ENCODE measurements around the gene TIMP4. TPM values are rescaled to one million over a fixed set of nuclear protein-coding genes. Genes with fewer than 3 reads are reported as not detected.

The TIMP4 gene
- total and polyA plus RNA-seq, 11 donors = 3.0 to 57.9 (median 18.6) TPM

DNA sequence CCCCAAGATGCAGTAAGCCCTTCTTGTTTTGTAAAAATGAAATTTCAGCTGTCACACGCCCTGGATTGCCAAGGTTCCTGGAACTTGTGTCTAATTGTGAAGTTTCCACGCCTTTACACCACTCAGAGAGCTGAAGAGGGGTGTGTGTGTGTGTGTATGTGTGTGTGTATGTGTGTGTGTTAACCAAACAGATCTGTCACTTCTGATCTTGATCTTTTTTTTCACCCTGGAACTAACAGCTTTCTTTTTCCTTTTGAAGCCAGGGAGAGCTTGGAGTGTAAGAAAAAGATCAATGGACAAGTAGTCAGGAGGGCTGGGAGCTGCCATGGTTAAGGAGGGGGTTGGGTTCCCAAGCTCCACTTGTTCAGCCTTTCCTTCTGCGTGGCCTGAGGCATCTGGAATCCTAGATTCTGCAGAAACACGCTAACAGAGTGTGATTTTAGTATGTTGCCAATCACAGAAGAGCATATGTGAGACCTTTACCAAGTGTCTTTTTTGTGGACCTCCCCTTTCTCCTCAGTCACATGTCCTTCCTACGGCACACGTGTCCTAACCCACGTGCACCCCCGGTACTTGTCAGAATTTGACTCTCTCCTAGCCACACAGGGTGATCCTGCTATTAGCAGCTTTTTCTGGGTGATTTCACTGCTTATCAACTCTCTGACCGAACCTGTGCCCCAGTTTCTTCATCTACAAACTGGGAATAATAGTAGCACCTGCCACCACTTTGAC, 11.5 kb downstream of the TIMP4 start:
- H3K27ac ChIP-seq = peak overlapping the region in 11 of 12 donors; percentile 52 to 81 (median 65)
- intact Hi-C loops (cut with DNase I) = loop anchor here in 1 of 10 donors (10.0 kb wide), 1 partner anchor 138 kb away; the partner anchor contains the start of gene PPARG
- H3K4me1 ChIP-seq = peaks cover 3 to 58% (median 36%) of the 10 kb centered on the region in 12 donors
- ATAC-seq (no peak), DNase-seq (no peak)
- WGBS, 4 donors = 81 to 88% (median 84%) methylated on average over 9 of the region's 9 CpGs
- H3K36me3 ChIP-seq = peaks cover 0 to 2% (median 0%) of the 10 kb centered on the region in 9 donors
- TF ChIP-seq POLR2A (IDR thresholded peaks at IDR 0.05) = no peak
- TF ChIP-seq, protein P1, sequence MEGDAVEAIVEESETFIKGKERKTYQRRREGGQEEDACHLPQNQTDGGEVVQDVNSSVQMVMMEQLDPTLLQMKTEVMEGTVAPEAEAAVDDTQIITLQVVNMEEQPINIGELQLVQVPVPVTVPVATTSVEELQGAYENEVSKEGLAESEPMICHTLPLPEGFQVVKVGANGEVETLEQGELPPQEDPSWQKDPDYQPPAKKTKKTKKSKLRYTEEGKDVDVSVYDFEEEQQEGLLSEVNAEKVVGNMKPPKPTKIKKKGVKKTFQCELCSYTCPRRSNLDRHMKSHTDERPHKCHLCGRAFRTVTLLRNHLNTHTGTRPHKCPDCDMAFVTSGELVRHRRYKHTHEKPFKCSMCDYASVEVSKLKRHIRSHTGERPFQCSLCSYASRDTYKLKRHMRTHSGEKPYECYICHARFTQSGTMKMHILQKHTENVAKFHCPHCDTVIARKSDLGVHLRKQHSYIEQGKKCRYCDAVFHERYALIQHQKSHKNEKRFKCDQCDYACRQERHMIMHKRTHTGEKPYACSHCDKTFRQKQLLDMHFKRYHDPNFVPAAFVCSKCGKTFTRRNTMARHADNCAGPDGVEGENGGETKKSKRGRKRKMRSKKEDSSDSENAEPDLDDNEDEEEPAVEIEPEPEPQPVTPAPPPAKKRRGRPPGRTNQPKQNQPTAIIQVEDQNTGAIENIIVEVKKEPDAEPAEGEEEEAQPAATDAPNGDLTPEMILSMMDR (IDR thresholded peaks at IDR 0.05) = no peak
- H3K9me3 ChIP-seq = no peaks in the 10 kb centered on the region
- H3K27me3 ChIP-seq = no peaks in the 10 kb centered on the region
- no peak overlapping the region for H3K4me3 ChIP-seq

DNA sequence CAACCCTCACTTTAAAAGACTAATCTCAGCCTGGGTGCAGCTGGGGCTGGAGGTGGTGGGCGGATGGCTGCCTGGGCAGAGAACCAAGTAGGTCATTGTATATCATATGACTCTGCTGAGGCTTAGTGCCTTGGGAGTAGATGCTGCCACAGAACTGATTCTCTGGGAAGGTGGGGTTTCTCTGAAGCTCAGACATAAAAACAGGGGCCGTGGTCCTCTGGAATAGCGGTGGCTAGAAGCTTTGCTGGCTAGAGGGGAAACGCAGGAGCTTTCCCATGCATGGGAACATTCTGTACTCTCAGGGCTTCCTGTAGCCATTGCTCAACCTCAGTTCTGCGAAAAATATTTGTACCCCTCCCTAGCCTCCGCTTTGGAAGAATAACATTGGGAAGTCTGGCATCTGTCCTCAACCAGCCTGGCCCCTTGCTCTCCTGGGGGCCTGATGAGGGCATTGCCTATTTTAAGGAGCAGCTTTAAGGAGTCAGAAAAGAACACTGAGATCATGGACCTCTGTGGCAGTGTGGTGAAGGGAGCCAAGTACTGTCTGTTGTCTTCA, 14.7 kb downstream of the TIMP4 start:
- Histone ChIP-seq H3K9me3 (no peaks in the 10 kb centered on the region), H3K27me3 (no peaks in the 10 kb centered on the region), H3K4me3 (no peak overlapping the region), H3K4me1 (peaks cover 3 to 77% (median 41%) of the 10 kb centered on the region in 12 donors), H3K36me3 (no peaks in the 10 kb centered on the region), H3K27ac (peak overlapping the region; percentile 61 to 94 (median 86))
- TF ChIP-seq, protein P1 (IDR thresholded peaks at IDR 0.05) = no peak
- TF ChIP-seq POLR2A (IDR thresholded peaks at IDR 0.05) = peak in 1 of 2 donors; percentile 15
- peak; percentile 58 to 89 (median 69) for DNase-seq
- intact Hi-C loops (cut with DNase I) = loop anchor here in 1 of 10 donors (10.0 kb wide), 1 partner anchor 141 kb away; the partner anchor contains the start of gene PPARG
- 8 to 40% (median 22%) methylated on average over 5 to 6 of the region's 6 CpGs for WGBS, 4 donors
- peak; percentile 81 to 91 (median 88) for ATAC-seq

DNA sequence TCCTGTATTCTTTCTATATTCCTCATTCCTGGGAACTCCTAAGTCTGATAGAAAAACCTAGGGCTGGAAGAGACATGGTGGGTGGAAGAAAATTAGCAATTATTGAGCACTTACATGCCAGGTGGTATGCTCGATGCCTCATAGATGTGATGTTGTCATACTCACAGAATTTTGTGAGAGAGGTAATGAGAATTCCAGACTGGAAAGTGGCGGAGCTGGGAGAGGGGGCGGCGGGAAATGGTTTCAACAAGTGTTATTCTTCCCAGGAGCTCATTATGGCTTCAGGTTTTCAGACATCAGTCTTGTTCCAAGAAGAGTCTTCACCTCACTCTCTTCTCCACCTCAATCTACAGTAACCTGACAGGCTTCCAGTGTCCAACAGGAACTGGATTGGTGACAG, 16.2 kb downstream of the TIMP4 start:
- ATAC-seq = no peak
- Histone ChIP-seq H3K27me3 (no peaks in the 10 kb centered on the region), H3K9me3 (no peaks in the 10 kb centered on the region), H3K36me3 (no peaks in the 10 kb centered on the region), H3K4me1 (peaks cover 5 to 74% (median 43%) of the 10 kb centered on the region in 12 donors), H3K4me3 (no peak overlapping the region), H3K27ac (peak overlapping the region in 10 of 12 donors; percentile 24 to 91 (median 86))
- intact Hi-C loops (cut with DNase I) = loop anchor here in 1 of 10 donors (10.0 kb wide), 1 partner anchor 142 kb away; the partner anchor contains the start of gene PPARG
- DNase-seq = no peak
- 63 to 77% (median 66%) methylated on average over 4 of the region's 4 CpGs for WGBS, 4 donors
- TF ChIP-seq, protein P1 (IDR thresholded peaks at IDR 0.05) = no peak
- no peak for TF ChIP-seq POLR2A (IDR thresholded peaks at IDR 0.05)

DNA sequence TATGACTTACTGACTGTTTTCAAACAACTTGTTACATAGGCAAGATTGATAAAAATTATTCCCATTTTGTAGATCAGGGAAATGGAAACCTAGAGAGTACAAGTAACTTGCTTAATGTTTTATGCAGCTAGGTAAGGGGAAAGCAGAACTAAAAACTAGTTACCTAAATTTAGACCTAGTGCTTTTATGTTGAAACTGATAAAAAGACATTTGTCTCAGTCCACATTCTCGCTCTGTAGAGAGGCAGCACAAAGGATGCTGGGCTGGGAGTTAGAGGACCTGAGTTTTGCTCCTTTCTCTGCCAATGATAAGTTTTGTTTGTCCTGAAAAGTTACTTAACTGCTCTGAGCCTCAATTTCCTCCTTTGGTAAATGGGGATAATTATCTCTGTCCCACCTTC, 17.4 kb downstream of the TIMP4 start:
- Histone ChIP-seq H3K36me3 (no peaks in the 10 kb centered on the region), H3K4me1 (peaks cover 5 to 74% (median 43%) of the 10 kb centered on the region in 12 donors), H3K9me3 (no peaks in the 10 kb centered on the region), H3K4me3 (no peak overlapping the region), H3K27ac (peak overlapping the region in 3 of 12 donors; percentile 35 to 89 (median 87)), H3K27me3 (no peaks in the 10 kb centered on the region)
- no peak for DNase-seq
- no peak for ATAC-seq
- TF ChIP-seq POLR2A (IDR thresholded peaks at IDR 0.05) = no peak
- TF ChIP-seq, protein P1 (IDR thresholded peaks at IDR 0.05) = no peak
- intact Hi-C loops (cut with DNase I) = loop anchor here in 1 of 10 donors (10.0 kb wide), 1 partner anchor 143 kb away; the partner anchor contains the start of gene PPARG
- 85 to 90% (median 90%) methylated on average over 1 of the region's 1 CpG for WGBS, 4 donors
